MM.1S (cell line): ENCODE results near the gene DNAJC8.

Source experiments
- EZH2 ChIP-seq: fragments of 300-600 bp; sonication (generic); optimal IDR thresholded peaks from 2 replicates; pipeline ENCODE3; 2017; ENCODE audit warnings: low read depth, mild to moderate bottlenecking, antibody characterized with exemption, low read length, mixed read lengths
- EZH2phosphoT487 ChIP-seq: fragments of 300-600 bp; sonication (generic); IDR thresholded peaks from 2 replicates; pipeline ENCODE4 v1.6.1; 2018; ENCODE audit warnings: antibody characterized with exemption, low read length
- TF ChIP-seq, protein P1 (sequence below): fragments of 300-600 bp; sonication (generic); IDR thresholded peaks from 2 replicates; pipeline ENCODE4 v1.5.1; 2016; ENCODE audit warnings: antibody characterized with exemption, low read length, mixed read lengths

DNA sequence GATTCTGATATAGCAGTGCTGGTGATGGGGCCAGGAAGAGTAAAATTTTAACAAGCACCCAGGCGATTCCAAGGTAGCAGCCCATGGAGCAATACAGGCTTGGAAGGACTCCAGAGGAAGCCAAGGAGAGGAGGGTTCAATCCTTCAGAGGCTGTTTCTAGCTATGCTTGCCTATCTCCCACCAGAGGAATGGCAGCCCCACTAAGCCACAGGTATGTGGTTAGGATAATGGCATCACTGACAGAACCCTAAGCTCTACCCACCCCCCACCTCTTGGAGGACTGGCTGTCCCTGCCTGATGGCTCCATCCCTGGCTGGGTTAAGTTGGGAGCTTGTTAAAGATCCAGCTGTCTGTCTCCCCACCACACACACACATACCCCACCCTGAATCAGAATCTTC lies 37.0 kb downstream of the DNAJC8 start:
- TF ChIP-seq EZH2phosphoT487 (no peak), EZH2 (no peak)
- TF ChIP-seq, protein P1, sequence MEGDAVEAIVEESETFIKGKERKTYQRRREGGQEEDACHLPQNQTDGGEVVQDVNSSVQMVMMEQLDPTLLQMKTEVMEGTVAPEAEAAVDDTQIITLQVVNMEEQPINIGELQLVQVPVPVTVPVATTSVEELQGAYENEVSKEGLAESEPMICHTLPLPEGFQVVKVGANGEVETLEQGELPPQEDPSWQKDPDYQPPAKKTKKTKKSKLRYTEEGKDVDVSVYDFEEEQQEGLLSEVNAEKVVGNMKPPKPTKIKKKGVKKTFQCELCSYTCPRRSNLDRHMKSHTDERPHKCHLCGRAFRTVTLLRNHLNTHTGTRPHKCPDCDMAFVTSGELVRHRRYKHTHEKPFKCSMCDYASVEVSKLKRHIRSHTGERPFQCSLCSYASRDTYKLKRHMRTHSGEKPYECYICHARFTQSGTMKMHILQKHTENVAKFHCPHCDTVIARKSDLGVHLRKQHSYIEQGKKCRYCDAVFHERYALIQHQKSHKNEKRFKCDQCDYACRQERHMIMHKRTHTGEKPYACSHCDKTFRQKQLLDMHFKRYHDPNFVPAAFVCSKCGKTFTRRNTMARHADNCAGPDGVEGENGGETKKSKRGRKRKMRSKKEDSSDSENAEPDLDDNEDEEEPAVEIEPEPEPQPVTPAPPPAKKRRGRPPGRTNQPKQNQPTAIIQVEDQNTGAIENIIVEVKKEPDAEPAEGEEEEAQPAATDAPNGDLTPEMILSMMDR = no peak
